Vagina (tissue), 2 donors: ENCODE data around the gene SLC34A3. TPM values are rescaled to one million over a fixed set of nuclear protein-coding genes. Genes with fewer than 3 reads are reported as not detected.
A peak's percentile ranks its signal among the peaks of the same experiment; 100 is the strongest.

Experiments
- DNase-seq, 2 donors: peaks; one replicate each; pipeline ENCODE4 v3.0.0-alpha.2; 2017; ENCODE audit errors: extremely low spot score in 2 of 2
- H3K27ac ChIP-seq: fragments of 200-600 bp; sonication (generic); one replicate; pipeline ENCODE4 v1.5.1; 2019
- H3K27me3 ChIP-seq: fragments of 200-600 bp; sonication (generic); one replicate; pipeline ENCODE4 v1.5.1; 2019
- H3K36me3 ChIP-seq, 2 donors: fragments of 200-600 bp; sonication (generic); one replicate each; pipeline ENCODE4 v1.5.1; 2017 to 2019
- H3K4me1 ChIP-seq: fragments of 200-600 bp; sonication (generic); one replicate; pipeline ENCODE4 v1.5.1; 2019
- H3K4me3 ChIP-seq, 2 donors: fragments of 200-600 bp; sonication (generic); 1 replicate in 1 of 2; 2 replicates in 1 of 2; pipeline ENCODE4 v1.5.1; 2016 to 2019
- H3K9me3 ChIP-seq: fragments of 200-600 bp; sonication (generic); one replicate; pipeline ENCODE4 v1.5.1; 2019
- POLR2A ChIP-seq, 2 donors: fragments of 450-650 bp; IDR thresholded peaks; one replicate each; pipeline ENCODE4 v1.6.1; 2017; ENCODE audit warnings: antibody characterized with exemption in 2 of 2, mild to moderate bottlenecking in 2 of 2, moderate library complexity in 2 of 2
- POLR2AphosphoS5 ChIP-seq, 2 donors: sonication (generic); formaldehyde crosslinking; IDR thresholded peaks; one replicate each; pipeline ENCODE4 v1.9.0; 2017; ENCODE audit warnings: antibody characterized with exemption in 2 of 2, mild to moderate bottlenecking in 2 of 2, low read depth in 1 of 2; ENCODE audit not compliant: insufficient read depth in 1 of 2
- intact Hi-C: fragments of 100-400 bp; cut with DNase I; formaldehyde crosslinking; loops from one replicate; pipeline ENCODE4 v1.15.1; 2023
- total RNA-seq: library from RNA; depleted of rRNA; stranded (reverse); fragments of >200 nt; gene quantifications from one replicate; pipeline ENCODE4 v1.2.3, GENCODE V29; 2016
- TF ChIP-seq, protein P1 (sequence below), 3 experiments: fragments of 450-650 bp in 2 of 3; fragments of 200-600 bp in 1 of 3; sonication (generic) in 1 of 3; IDR thresholded peaks; one replicate each; pipeline ENCODE4 v1.5.1; 2017 to 2019; ENCODE audit warnings: antibody characterized with exemption in 3 of 3, mild to moderate bottlenecking in 2 of 3, moderate library complexity in 2 of 3

Gene SLC34A3
- total RNA-seq, 1 donor from 2014 or later, result not detected

GRCh38 chr9:137224830-137225694, 5.6 kb upstream of the SLC34A3 start, which contains the start of gene CYSRT1:
TSS of gene CYSRT1 (plus strand) at chr9:137225174. CDS start at chr9:137225622, 448 bp downstream.
- no peak for DNase-seq
- intact Hi-C loops, result loop anchor here (5.0 kb wide), 2 partner anchors 33 to 132 kb away; no protein-coding TSS in a partner anchor
- TF ChIP-seq POLR2AphosphoS5 (IDR thresholded peaks at IDR 0.05; ENCODE audit: insufficient read depth in 1 of 2, low read depth in 1 of 2), result peak in 1 of 2 donors; percentile 37
- TF ChIP-seq, protein P1, sequence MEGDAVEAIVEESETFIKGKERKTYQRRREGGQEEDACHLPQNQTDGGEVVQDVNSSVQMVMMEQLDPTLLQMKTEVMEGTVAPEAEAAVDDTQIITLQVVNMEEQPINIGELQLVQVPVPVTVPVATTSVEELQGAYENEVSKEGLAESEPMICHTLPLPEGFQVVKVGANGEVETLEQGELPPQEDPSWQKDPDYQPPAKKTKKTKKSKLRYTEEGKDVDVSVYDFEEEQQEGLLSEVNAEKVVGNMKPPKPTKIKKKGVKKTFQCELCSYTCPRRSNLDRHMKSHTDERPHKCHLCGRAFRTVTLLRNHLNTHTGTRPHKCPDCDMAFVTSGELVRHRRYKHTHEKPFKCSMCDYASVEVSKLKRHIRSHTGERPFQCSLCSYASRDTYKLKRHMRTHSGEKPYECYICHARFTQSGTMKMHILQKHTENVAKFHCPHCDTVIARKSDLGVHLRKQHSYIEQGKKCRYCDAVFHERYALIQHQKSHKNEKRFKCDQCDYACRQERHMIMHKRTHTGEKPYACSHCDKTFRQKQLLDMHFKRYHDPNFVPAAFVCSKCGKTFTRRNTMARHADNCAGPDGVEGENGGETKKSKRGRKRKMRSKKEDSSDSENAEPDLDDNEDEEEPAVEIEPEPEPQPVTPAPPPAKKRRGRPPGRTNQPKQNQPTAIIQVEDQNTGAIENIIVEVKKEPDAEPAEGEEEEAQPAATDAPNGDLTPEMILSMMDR (IDR thresholded peaks at IDR 0.05), result no peak
- H3K27ac ChIP-seq, result peak within 1 kb of the TSS; percentile 77
- H3K4me1 ChIP-seq, result peaks cover 38% of the 10 kb centered on the region
- peak within 1 kb of the TSS; percentile 65 to 86 for H3K4me3 ChIP-seq
- no peaks in the 10 kb centered on the region for H3K36me3 ChIP-seq
- no peaks in the 10 kb centered on the region for H3K27me3 ChIP-seq
- no peaks in the 10 kb centered on the region for H3K9me3 ChIP-seq

DNA sequence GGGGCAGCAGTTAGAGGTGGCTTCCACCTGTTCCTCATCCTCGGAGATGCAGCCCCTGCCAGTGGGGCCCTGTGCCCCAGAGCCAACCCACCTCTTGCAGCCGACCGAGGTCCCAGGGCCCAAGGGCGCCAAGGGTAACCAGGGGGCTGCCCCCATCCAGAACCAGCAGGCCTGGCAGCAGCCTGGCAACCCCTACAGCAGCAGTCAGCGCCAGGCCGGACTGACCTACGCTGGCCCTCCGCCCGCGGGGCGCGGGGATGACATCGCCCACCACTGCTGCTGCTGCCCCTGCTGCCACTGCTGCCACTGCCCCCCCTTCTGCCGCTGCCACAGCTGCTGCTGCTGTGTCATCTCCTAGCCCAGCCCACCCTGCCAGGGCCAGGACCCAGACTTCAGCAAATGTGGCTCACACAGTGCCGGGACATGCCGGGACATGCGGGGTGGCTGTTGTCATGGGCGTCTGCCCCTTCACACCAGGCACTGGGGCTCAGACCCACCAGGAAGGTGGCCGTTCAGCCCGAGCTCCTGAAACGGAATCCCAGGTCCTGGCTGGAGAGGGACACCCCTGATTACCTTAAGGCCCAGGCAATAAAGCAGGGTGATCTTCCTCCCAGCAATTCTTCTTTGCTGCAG, 4.9 kb upstream of the SLC34A3 start:
- Histone ChIP-seq H3K4me1 (peaks cover 38% of the 10 kb centered on the region), H3K27me3 (no peaks in the 10 kb centered on the region), H3K9me3 (no peaks in the 10 kb centered on the region), H3K36me3 (no peaks in the 10 kb centered on the region), H3K27ac (no peak overlapping the region), H3K4me3 (peak overlapping the region in 1 of 2 donors; percentile 26)
- DNase-seq, result no peak
- TF ChIP-seq POLR2AphosphoS5 (IDR thresholded peaks at IDR 0.05; ENCODE audit: insufficient read depth in 1 of 2, low read depth in 1 of 2) (no peak), POLR2A (IDR thresholded peaks at IDR 0.05) (no peak)
- TF ChIP-seq, protein P1 (IDR thresholded peaks at IDR 0.05), result no peak
- intact Hi-C loops, result loop anchor here (5.0 kb wide), 2 partner anchors 34 to 131 kb away; no protein-coding TSS in a partner anchor

DNA sequence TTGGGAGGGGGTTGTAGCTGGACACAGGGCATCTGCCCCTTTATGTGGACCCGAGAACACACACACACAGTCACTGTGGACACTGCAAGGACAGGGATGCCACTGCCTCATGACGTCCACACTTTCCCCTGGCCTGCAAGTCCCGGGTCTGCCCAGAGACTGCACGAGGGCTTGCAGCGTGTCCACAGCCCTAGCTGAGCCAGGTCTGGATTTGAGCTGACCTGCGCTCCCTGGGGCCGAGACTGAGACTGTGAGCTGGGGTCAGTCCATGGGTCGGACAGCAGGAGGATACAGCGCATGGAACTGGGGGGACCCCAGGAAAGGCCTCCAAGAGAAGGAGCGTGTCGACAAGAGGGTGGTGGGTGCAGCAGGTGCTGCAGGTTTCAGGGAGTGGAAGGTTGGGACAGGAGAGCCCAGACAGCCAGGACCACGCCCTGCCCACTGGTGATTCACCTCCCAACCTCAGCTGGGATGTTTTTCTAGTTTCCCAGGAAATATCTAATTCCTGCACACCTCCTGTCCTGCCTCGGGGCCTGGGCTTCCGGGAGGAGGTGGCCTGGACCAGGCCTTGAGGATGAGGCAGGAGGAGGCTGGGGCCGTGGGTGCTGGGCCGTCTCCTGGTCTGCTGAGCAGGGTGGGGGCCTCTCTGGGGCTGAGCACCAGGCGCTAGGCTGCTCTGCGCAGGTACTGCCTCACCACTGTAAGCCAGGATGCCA, 4.2 kb upstream of the SLC34A3 start:
- intact Hi-C loops, result loop anchor here (1.0 to 5.0 kb wide), 3 partner anchors 34 to 131 kb away; no protein-coding TSS in a partner anchor
- TF ChIP-seq POLR2AphosphoS5 (IDR thresholded peaks at IDR 0.05; ENCODE audit: insufficient read depth in 1 of 2, low read depth in 1 of 2), result peak in 1 of 2 donors; percentile 13
- TF ChIP-seq, protein P1 (IDR thresholded peaks at IDR 0.05), result no peak
- TF ChIP-seq POLR2A (IDR thresholded peaks at IDR 0.05), result no peak
- no peaks in the 10 kb centered on the region for H3K9me3 ChIP-seq
- DNase-seq, result no peak
- peak overlapping the region in 1 of 2 donors; percentile 26 for H3K4me3 ChIP-seq
- H3K4me1 ChIP-seq, result peaks cover 32% of the 10 kb centered on the region
- no peaks in the 10 kb centered on the region for H3K36me3 ChIP-seq
- H3K27ac ChIP-seq, result no peak overlapping the region
- no peaks in the 10 kb centered on the region for H3K27me3 ChIP-seq

- Histone ChIP-seq H3K4me3 (peak within 1 kb of the TSS in 1 of 2 donors; percentile 26), H3K9me3 (no peaks in the 10 kb centered on the region), H3K36me3 (no peaks in the 10 kb centered on the region), H3K27me3 (no peaks in the 10 kb centered on the region), H3K27ac (no peak within 1 kb of the TSS), H3K4me1 (peaks cover 29% of the 10 kb centered on the region)
- intact Hi-C loops, result loop anchor here (1.0 to 5.0 kb wide), 3 partner anchors 35 to 130 kb away; no protein-coding TSS in a partner anchor
- TF ChIP-seq POLR2A (IDR thresholded peaks at IDR 0.05) (no peak), POLR2AphosphoS5 (IDR thresholded peaks at IDR 0.05; ENCODE audit: insufficient read depth in 1 of 2, low read depth in 1 of 2) (peak in 1 of 2 donors; percentile 23)
- TF ChIP-seq, protein P1 (IDR thresholded peaks at IDR 0.05), result peak; percentile 57 to 76 (median 60)
- DNase-seq, result no peak
Measured at GRCh38 chr9:137227054-137227852, 3.4 kb upstream of the SLC34A3 start, which contains the start of gene RNF224. TSS of gene RNF224 (plus strand) at chr9:137227502. CDS start at chr9:137228336, 834 bp downstream.
